B cell (primary cell): ENCODE results near the gene HOXC13. TPM values are rescaled to one million over a fixed set of nuclear protein-coding genes. Genes with fewer than 3 reads are reported as not detected.

Experiments used
- ATAC-seq: fragments of 200-7000 bp; cut with Tn5 transposase; one replicate; pipeline ENCODE4 v1.10.0; 2021; ENCODE audit warnings: low read depth, mild to moderate bottlenecking, moderate number of reproducible peaks, moderate library complexity
- CTCF ChIA-PET: fragments of 350-600 bp; sonication (Branson Sonifier 250); formaldehyde crosslinking; loops from one replicate; lab custom pipeline; 2021; ENCODE audit warnings: antibody characterized with exemption, inconsistent platforms; lab: Charles Lee
- POLR2A ChIA-PET: fragments of 350-600 bp; sonication (Branson Sonifier 250); formaldehyde crosslinking; loops from one replicate; lab custom pipeline; 2021; ENCODE audit warnings: antibody characterized with exemption; lab: Charles Lee
- DNase-seq: peaks from one replicate; pipeline ENCODE4 v3.0.0; 2013
- H2AFZ ChIP-seq: 2 replicates; pipeline ENCODE4 v1.6.1; 2012; ENCODE audit warnings: mild to moderate bottlenecking, low read depth, low read length; ENCODE audit not compliant: insufficient read depth, poor library complexity, severe bottlenecking
- H3K27ac ChIP-seq, 2 donors: 1 replicate in 1 of 2; 2 replicates in 1 of 2; pipeline ENCODE4 v1.5.1; 2012 to 2013; ENCODE audit warnings: low read length in 2 of 2, mild to moderate bottlenecking in 2 of 2, moderate library complexity in 1 of 2
- H3K27me3 ChIP-seq, 4 experiments: fragments of 200-600 bp in 1 of 4; sonication (generic) in 1 of 4; replicated peaks in 1 of 4; 1 replicate in 2 of 4; 2 replicates in 2 of 4; pipeline versions ENCODE4 v1.6.1 to v1.7.0; 2013 to 2016; ENCODE audit warnings: low read length in 3 of 4, mild to moderate bottlenecking in 2 of 4, mixed read lengths in 1 of 4, moderate library complexity in 1 of 4; ENCODE audit not compliant: insufficient read depth in 4 of 4, control insufficient read depth in 3 of 4; ENCODE audit errors: control extremely low read depth in 1 of 4
- H3K36me3 ChIP-seq, 2 experiments: replicated peaks in 1 of 2; 1 replicate in 1 of 2; 2 replicates in 1 of 2; pipeline versions ENCODE4 v1.6.1 to v1.7.1; 2013; ENCODE audit warnings: low read length in 1 of 2; ENCODE audit not compliant: insufficient read depth in 2 of 2, control insufficient read depth in 1 of 2; ENCODE audit errors: control extremely low read depth in 1 of 2, extremely low read depth in 1 of 2
- H3K4me1 ChIP-seq, 2 donors: fragments of 200-600 bp in 1 of 2; sonication (generic) in 1 of 2; 1 replicate in 1 of 2; 2 replicates in 1 of 2; pipeline versions ENCODE4 v1.5.1 to v1.6.1; 2013 to 2017; ENCODE audit warnings: low read length in 2 of 2; ENCODE audit not compliant: control insufficient read depth in 2 of 2, insufficient read depth in 2 of 2
- H3K4me2 ChIP-seq: replicated peaks from 2 replicates; pipeline ENCODE3; 2012; ENCODE audit warnings: mild to moderate bottlenecking, low read depth, low read length; ENCODE audit not compliant: poor library complexity, severe bottlenecking
- H3K4me3 ChIP-seq, 5 experiments: fragments of 200-600 bp in 1 of 5; sonication (generic) in 1 of 5; 1 replicate in 3 of 5; 2 replicates in 2 of 5; pipeline versions ENCODE4 v1.5.1 to v1.7.0; 2011 to 2016; ENCODE audit warnings: low read length in 4 of 5, mild to moderate bottlenecking in 4 of 5, low read depth in 2 of 5, control low read depth in 1 of 5, moderate library complexity in 1 of 5; ENCODE audit not compliant: insufficient read depth in 1 of 5; ENCODE audit errors: control extremely low read depth in 1 of 5, extremely low read depth in 1 of 5
- H3K79me2 ChIP-seq: fragments of 200-600 bp; sonication (generic); one replicate; pipeline ENCODE4 v1.6.0; 2016; ENCODE audit warnings: low read length; ENCODE audit not compliant: control insufficient read depth, insufficient read depth
- H3K9ac ChIP-seq: fragments of 200-600 bp; sonication (generic); 2 replicates; pipeline ENCODE4 v1.6.1; 2017; ENCODE audit warnings: mild to moderate bottlenecking, low read length, moderate library complexity
- H3K9me3 ChIP-seq, 3 donors: one replicate each; pipeline versions ENCODE4 v1.6.1 to v1.7.1; 2013; ENCODE audit warnings: low read length in 2 of 3; ENCODE audit not compliant: control insufficient read depth in 2 of 3, insufficient read depth in 1 of 3; ENCODE audit errors: control extremely low read depth in 1 of 3
- H4K20me1 ChIP-seq: 2 replicates; pipeline ENCODE4 v1.6.0; 2012; ENCODE audit warnings: mild to moderate bottlenecking, low read length; ENCODE audit not compliant: insufficient read depth, control insufficient read depth, poor library complexity, severe bottlenecking
- H3K27ac Mint-ChIP-seq: one replicate; pipeline ENCODE4 v1.8.0; 2021; ENCODE audit warnings: mixed read lengths
- H3K27me3 Mint-ChIP-seq: one replicate; pipeline ENCODE4 v1.8.0; 2021; ENCODE audit warnings: mixed read lengths
- H3K4me1 Mint-ChIP-seq: one replicate; pipeline ENCODE4 v1.8.0; 2021; ENCODE audit warnings: mixed read lengths
- H3K4me3 Mint-ChIP-seq: one replicate; pipeline ENCODE4 v1.8.0; 2021; ENCODE audit warnings: mixed read lengths
- H3K9me3 Mint-ChIP-seq: one replicate; pipeline ENCODE4 v1.8.0; 2022; ENCODE audit warnings: mixed read lengths; ENCODE audit not compliant: insufficient read depth
- EZH2 ChIP-seq: IDR thresholded peaks from 2 replicates; pipeline ENCODE4 v1.6.1; 2012; ENCODE audit warnings: borderline replicate concordance, low read depth, mild to moderate bottlenecking, moderate library complexity, low read length; ENCODE audit not compliant: insufficient read depth, poor library complexity, severe bottlenecking
- WGBS: methylation state at CpG from one replicate; pipeline ENCODE4 v1.1.5; 2013; ENCODE audit warnings: missing lambda C conversion rate; ENCODE audit not compliant: insufficient coverage; 5-methylcytosine and 5-hydroxymethylcytosine counted together
- intact Hi-C: fragments of 100-400 bp; cut with micrococcal nuclease; formaldehyde crosslinking; loops from one replicate; pipeline ENCODE4 v1.10.0; 2022
- polyA plus RNA-seq: library from polyadenylated mRNA; depleted of rRNA; stranded (reverse); fragments of >200 nt; gene quantifications from 2 replicates; pipeline ENCODE4 v1.2.3, GENCODE V29; 2012
- total RNA-seq, 2 donors: library from RNA; stranded (reverse); fragments of 120-200 nt in 1 of 2; gene quantifications; 1 replicate in 1 of 2; 2 replicates in 1 of 2; pipeline versions ENCODE4 v1.2.3 to v1.2.4, GENCODE V29; 2013 to 2022
- TF ChIP-seq, protein P1 (sequence below): fragments of 200-600 bp; IDR thresholded peaks from one replicate; pipeline ENCODE4 v1.8.0; 2022; ENCODE audit warnings: antibody characterized with exemption, mild to moderate bottlenecking

HOXC13 gene
- total and polyA plus RNA-seq, 2 donors (not counting 1 experiment from before 2014, with no cell fraction given) = not detected

DNA sequence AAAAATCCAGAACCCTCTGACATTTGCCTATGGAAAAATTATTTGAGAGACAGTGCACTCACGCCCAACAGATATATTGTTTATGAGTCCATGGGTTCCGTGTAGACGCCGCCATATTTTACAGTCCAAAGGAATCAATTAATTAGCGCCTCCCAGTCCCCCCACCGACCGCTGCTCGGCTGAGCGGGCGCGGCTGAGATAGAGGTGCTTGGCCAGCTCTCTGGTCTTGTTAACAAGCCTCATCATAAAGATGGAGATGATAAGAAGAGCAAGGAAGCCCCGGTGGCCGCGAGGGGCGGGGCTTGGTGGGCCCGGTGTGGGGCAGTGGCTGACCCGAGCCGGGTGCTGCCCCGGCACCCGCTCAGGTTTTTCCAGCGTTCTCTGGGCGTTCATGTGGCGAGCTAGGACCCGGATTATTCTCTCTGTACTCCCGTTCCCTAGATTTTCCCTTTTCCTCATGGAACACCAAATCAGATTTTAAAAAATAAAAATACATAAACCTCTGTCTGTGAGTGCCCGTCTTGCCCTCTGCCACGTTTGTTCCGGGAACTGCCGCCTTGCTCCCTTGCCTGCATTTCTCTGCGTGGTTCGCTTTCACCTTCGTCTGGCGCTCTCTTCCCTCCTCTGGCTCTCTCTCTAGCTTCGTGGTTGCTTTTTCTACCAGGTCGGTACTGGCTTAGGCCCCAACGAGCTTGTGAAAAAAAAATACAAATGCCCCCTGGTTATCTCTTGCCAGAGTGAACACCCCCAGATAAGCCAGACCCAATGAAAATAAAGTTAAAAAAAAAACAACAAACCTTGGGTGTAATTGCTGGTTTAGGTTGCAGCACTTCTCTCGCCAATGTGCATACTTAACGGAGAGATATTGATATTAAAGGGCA, 25.0 kb downstream of the HOXC13 start:
- POLR2A ChIA-PET = no interaction called here
- Histone ChIP-seq H3K27ac (no peak overlapping the region), H3K4me2 (no peak overlapping the region), H3K9ac (no peak overlapping the region), H3K4me3 (no peak overlapping the region), H3K36me3 (no peaks in the 10 kb centered on the region), H3K79me2 (no peaks in the 10 kb centered on the region), H3K27me3 (peaks cover 1 to 99% (median 91%) of the 10 kb centered on the region in 4 experiments), H2AFZ (no peak overlapping the region), H4K20me1 (no peaks in the 10 kb centered on the region), H3K9me3 (peaks cover 1 to 66% (median 3%) of the 10 kb centered on the region in 3 donors), H3K4me1 (peaks cover 28 to 49% of the 10 kb centered on the region in 2 donors)
- intact Hi-C loops = no loop called here
- CTCF ChIA-PET = interaction anchor here (0.6 kb wide), 1 partner anchor 42 kb away, joined by 3 read pairs; no protein-coding TSS in a partner anchor
- no peaks in the 10 kb centered on the region for H3K9me3 Mint-ChIP-seq
- H3K27ac Mint-ChIP-seq = no peak overlapping the region
- H3K4me3 Mint-ChIP-seq = no peak overlapping the region
- H3K4me1 Mint-ChIP-seq = peaks cover 23% of the 10 kb centered on the region
- ATAC-seq (no peak), DNase-seq (no peak)
- no peak for TF ChIP-seq EZH2
- TF ChIP-seq, protein P1, sequence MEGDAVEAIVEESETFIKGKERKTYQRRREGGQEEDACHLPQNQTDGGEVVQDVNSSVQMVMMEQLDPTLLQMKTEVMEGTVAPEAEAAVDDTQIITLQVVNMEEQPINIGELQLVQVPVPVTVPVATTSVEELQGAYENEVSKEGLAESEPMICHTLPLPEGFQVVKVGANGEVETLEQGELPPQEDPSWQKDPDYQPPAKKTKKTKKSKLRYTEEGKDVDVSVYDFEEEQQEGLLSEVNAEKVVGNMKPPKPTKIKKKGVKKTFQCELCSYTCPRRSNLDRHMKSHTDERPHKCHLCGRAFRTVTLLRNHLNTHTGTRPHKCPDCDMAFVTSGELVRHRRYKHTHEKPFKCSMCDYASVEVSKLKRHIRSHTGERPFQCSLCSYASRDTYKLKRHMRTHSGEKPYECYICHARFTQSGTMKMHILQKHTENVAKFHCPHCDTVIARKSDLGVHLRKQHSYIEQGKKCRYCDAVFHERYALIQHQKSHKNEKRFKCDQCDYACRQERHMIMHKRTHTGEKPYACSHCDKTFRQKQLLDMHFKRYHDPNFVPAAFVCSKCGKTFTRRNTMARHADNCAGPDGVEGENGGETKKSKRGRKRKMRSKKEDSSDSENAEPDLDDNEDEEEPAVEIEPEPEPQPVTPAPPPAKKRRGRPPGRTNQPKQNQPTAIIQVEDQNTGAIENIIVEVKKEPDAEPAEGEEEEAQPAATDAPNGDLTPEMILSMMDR = no peak
- H3K27me3 Mint-ChIP-seq = peaks cover 90% of the 10 kb centered on the region
- whole genome bisulfite sequencing = 16% methylated on average over 24 of the region's 38 CpGs

DNA sequence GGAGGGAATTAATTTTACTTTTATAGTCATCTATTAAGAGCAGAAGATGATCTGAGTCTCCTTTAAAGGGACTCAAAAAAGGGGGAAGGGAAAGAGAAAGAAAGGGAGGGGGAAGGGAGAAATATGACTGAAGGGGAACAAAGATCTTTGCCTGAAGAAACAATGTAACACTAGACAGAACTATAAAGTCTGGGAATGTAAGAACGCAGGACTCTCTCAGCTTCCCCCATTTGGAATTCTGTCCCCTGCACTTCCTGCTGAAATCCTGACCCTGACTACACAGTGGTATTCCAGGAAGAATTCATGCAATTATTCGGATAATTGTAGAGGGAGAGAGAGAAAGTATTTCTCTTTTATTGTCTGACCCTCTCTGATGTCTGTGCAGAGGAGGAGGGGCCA, 25.7 kb downstream of the HOXC13 start:
- Histone ChIP-seq H3K27me3 (peaks cover 1 to 99% (median 92%) of the 10 kb centered on the region in 4 experiments), H4K20me1 (no peaks in the 10 kb centered on the region), H3K79me2 (no peaks in the 10 kb centered on the region), H3K36me3 (no peaks in the 10 kb centered on the region), H3K4me1 (peaks cover 28 to 53% of the 10 kb centered on the region in 2 donors), H3K9ac (no peak overlapping the region), H3K27ac (no peak overlapping the region), H3K9me3 (peaks cover 1 to 70% (median 3%) of the 10 kb centered on the region in 3 donors), H3K4me3 (no peak overlapping the region), H2AFZ (no peak overlapping the region), H3K4me2 (no peak overlapping the region)
- no peak for DNase-seq
- H3K27me3 Mint-ChIP-seq = peaks cover 90% of the 10 kb centered on the region
- no peak for TF ChIP-seq EZH2
- TF ChIP-seq, protein P1 = no peak
- CTCF ChIA-PET = interaction anchor here (0.6 kb wide), 1 partner anchor 41 kb away, joined by 3 read pairs; no protein-coding TSS in a partner anchor
- peaks cover 23% of the 10 kb centered on the region for H3K4me1 Mint-ChIP-seq
- intact Hi-C loops = no loop called here
- WGBS = no CpG with 5 or more reads among the region's 2 CpGs
- H3K27ac Mint-ChIP-seq = no peak overlapping the region
- H3K4me3 Mint-ChIP-seq = no peak overlapping the region
- ATAC-seq = no peak
- no peaks in the 10 kb centered on the region for H3K9me3 Mint-ChIP-seq
- POLR2A ChIA-PET = interaction anchor here (0.6 kb wide), 1 partner anchor 45 kb away, joined by 5 read pairs; the partner anchor contains the start of gene HOXC8
